ENCODE data around the gene RAB11FIP4.

The RAB11FIP4 gene

DNA sequence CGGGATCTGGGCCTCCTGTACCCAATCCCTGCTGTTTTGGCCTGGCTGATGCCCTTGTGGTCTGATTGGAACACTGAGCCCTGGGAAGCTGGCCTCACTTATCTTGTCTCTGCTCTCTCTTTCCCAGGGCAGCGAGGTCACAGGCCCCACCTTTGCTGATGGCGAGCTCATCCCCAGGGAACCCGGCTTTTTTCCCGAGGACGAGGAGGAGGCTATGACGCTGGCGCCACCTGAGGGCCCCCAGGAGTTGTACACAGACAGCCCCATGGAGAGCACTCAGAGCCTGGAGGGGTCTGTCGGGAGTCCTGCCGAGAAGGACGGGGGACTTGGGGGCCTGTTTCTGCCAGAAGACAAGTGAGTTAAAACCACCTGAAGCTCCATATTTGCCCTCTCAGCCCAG, 126.0 kb downstream of the RAB11FIP4 start:
- no peak for FAIRE-seq
- DNase-seq (ENCODE audit: insufficient read length, low spot score) = no peak

- DNase-seq (ENCODE audit: insufficient read length, low spot score) (no peak), FAIRE-seq (no peak)
Measured at GRCh38 chr17:31518478-31518877, 127.0 kb downstream of the RAB11FIP4 start.

GRCh38 chr17:31521632-31522283, 130.3 kb downstream of the RAB11FIP4 start:
- DNase-seq (ENCODE audit: insufficient read length, low spot score) (no peak), FAIRE-seq (no peak)

DNA sequence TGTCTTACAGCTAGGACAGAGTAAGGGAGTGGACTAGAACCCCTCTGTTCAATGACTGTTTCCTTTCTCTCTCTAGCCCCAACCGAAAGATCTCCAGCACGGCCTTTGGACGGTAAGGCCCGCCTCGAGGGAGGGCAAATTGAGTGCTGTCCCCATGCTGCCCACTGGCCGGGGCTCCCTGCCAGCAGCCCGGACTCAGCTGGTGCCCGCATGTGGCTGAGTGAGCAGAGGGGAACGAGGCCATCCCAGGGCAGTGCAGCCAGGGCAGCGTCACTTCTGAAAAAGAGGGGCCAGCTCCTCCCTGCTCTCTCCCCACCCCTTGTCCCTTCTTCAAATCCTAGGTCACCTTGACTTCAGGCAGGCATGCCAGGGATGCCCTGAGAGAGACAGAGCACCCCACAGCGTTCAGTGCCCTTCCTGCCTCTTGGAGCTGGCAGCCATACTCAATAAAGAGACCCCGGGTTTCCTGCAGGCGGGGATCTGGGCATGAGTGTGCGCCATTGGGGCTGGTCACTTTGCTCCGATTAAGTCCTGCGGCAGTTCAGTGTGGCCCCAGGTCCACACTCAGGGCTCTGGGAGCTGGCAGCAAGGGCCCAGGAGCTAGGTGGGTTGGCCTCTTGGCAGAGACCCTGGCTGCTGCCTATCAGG, 130.9 kb downstream of the RAB11FIP4 start:
- no peak for FAIRE-seq
- DNase-seq (ENCODE audit: insufficient read length, low spot score) = no peak

GRCh38 chr17:31522987-31523495, 131.6 kb downstream of the RAB11FIP4 start:
- FAIRE-seq = no peak
- DNase-seq (ENCODE audit: insufficient read length, low spot score) = no peak

GRCh38 chr17:31523862-31524730, 132.6 kb downstream of the RAB11FIP4 start:
- FAIRE-seq (no peak), DNase-seq (ENCODE audit: insufficient read length, low spot score) (no peak)

GRCh38 chr17:31524926-31525800, 133.7 kb downstream of the RAB11FIP4 start:
- DNase-seq (ENCODE audit: insufficient read length, low spot score) = peak; percentile 93

GRCh38 chr17:31525801-31526549, 134.5 kb downstream of the RAB11FIP4 start:
- FAIRE-seq = no peak
- no peak for DNase-seq (ENCODE audit: insufficient read length, low spot score)

More at GRCh38 chr17:31524926-31525800, 133.7 kb downstream of the RAB11FIP4 start:
- FAIRE-seq = peak; percentile 97

DNA sequence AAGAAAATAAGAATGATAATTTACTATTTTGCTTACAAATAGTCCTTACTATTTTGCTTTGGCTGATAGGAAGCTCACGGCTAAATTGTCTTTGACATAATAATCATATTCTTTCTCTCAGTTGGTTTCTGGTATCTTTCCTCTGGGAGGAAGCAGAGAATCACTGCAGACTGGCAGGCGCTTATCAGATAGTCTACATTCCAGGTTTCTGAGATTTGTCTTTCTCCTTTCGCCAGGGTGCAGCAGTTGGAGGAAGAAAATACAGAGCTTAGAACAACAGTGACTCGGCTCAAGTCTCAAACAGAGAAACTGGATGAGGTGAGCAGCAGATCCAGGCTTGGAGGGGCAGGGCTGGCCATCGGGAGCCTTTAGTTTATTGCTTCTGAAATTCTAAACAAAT, 136.1 kb downstream of the RAB11FIP4 start:
- DNase-seq (ENCODE audit: insufficient read length, low spot score) = no peak
- no peak for FAIRE-seq

GRCh38 chr17:31528291-31528874, 136.9 kb downstream of the RAB11FIP4 start:
- FAIRE-seq (no peak), DNase-seq (ENCODE audit: insufficient read length, low spot score) (no peak)

- DNase-seq (ENCODE audit: insufficient read length, low spot score) = no peak
- no peak for FAIRE-seq
Measured at GRCh38 chr17:31529841-31530251, 138.4 kb downstream of the RAB11FIP4 start.

DNA sequence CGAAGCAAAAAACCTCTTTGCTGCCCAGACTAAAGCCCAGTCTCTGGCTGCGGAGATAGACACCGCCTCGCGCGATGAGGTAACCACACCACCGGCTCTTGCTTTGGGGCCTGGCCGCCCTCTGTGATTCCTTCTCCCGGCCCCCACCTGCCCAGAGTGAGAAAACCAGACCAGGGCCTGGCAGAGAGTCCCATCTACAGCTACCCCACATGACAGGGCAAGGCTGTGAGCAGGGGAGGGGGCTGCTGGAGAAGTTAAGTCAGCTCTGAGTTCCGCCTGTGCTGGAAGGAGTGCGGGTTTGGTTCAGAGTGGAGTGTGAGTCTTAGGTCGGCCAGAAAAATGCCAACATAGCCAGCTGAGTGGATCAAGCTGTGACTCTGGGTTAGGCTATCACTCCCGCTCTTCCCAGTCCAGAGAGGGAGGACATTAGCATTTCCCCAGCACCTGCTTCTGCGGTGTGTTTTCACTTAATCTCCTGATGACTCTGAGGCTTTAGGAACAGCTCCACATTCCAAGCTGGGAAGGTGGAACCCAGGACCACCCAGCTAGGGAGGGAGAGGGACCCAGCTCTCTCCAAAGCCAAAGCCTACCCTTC, 139.0 kb downstream of the RAB11FIP4 start:
- FAIRE-seq (no peak), DNase-seq (ENCODE audit: insufficient read length, low spot score) (no peak)

- FAIRE-seq (no peak), DNase-seq (ENCODE audit: insufficient read length, low spot score) (no peak)
Measured at GRCh38 chr17:31531336-31531980, 140.0 kb downstream of the RAB11FIP4 start.

GRCh38 chr17:31532081-31532480, 140.6 kb downstream of the RAB11FIP4 start:
- DNase-seq (ENCODE audit: insufficient read length, low spot score) = no peak
- no peak for FAIRE-seq

GRCh38 chr17:31532526-31532925, 141.1 kb downstream of the RAB11FIP4 start:
- FAIRE-seq = peak; percentile 31
- DNase-seq (ENCODE audit: insufficient read length, low spot score) = no peak

GRCh38 chr17:31533546-31534155, 142.2 kb downstream of the RAB11FIP4 start:
- no peak for DNase-seq (ENCODE audit: insufficient read length, low spot score)
- FAIRE-seq = no peak

- DNase-seq (ENCODE audit: insufficient read length, low spot score) = no peak
- peak; percentile 66 for FAIRE-seq
Measured at GRCh38 chr17:31534223-31534888, 142.9 kb downstream of the RAB11FIP4 start.
